ENCODE measurements around the gene FARS2.

DNA sequence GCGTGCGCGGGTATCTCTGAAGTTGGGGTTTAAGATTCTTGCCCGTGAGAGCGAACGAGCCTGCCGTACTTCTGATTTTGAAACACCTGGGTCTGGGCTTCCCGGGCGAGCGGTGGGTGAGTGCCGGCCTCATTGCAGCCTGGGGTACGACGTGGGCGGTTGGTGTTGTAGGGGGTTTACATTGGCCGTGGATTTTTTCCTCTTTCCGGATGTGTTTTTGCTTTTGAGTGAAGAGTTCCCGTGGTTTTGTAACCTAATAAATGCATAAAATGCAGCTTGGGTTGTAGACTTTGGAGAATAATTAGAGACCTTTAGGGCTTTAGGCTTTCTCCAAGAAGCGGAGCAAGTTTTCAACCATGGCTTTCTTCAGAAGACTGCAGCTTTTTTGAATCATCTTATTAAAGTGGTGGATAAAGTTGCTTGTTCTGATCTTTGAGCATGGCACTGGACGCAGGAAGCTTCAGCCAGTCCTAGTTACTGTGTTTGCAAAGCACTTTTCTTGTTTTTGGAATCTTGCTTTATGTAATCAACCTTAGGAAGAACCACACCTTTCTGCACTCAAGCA, 314 bp downstream of the FARS2 start:
- TF ChIP-seq GATA2 (IDR thresholded peaks at IDR 0.05; ENCODE audit: low read depth, low read length): no peak
- TF ChIP-seq GATA3 (IDR thresholded peaks at IDR 0.05; ENCODE audit: low read depth, low read length): no peak
